ENCODE measurements around the gene KLF1. TPM values are rescaled to one million over a fixed set of nuclear protein-coding genes. Genes with fewer than 3 reads are reported as not detected.
"Not testable (repeated sequence)": the region's sequence is repeated elsewhere in the genome, so short reads cannot be mapped to it uniquely, and the experiment has no call there.

The KLF1 gene
- total RNA-seq, 1 donor, result not detected

DNA sequence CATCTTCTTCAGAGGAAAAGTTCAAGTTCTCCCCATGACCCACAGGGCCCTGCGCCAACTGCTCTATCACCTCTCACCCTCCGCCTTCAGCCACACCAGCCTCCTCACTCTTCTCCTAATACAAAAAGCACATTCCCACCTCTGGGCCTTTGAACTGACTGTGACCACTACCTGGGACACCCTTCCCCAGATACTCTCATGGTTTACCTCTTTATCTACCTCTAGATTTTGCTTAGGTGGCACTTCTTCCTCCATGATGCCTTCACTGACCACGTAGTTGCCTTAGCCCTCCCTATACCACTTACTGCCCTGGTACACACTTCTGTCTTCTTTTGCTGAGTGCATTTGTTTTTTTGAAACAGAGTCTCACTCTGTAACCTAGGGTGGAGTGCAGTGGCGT is 36.0 kb upstream of the KLF1 start:
- no peaks in the 10 kb centered on the region for H3K9me3 ChIP-seq (ENCODE audit: low read depth, low read length)
- DNase-seq (ENCODE audit: insufficient read length, low spot score, missing footprints), result peak; percentile 3
- H3K4me2 ChIP-seq (ENCODE audit: insufficient read depth, low read length), result no peak overlapping the region
- no peaks in the 10 kb centered on the region for H3K79me2 ChIP-seq (ENCODE audit: insufficient read depth, low read length)
- TF ChIP-seq, protein P1, sequence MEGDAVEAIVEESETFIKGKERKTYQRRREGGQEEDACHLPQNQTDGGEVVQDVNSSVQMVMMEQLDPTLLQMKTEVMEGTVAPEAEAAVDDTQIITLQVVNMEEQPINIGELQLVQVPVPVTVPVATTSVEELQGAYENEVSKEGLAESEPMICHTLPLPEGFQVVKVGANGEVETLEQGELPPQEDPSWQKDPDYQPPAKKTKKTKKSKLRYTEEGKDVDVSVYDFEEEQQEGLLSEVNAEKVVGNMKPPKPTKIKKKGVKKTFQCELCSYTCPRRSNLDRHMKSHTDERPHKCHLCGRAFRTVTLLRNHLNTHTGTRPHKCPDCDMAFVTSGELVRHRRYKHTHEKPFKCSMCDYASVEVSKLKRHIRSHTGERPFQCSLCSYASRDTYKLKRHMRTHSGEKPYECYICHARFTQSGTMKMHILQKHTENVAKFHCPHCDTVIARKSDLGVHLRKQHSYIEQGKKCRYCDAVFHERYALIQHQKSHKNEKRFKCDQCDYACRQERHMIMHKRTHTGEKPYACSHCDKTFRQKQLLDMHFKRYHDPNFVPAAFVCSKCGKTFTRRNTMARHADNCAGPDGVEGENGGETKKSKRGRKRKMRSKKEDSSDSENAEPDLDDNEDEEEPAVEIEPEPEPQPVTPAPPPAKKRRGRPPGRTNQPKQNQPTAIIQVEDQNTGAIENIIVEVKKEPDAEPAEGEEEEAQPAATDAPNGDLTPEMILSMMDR (IDR thresholded peaks at IDR 0.05; ENCODE audit: extremely low read depth, low read depth, low read length), result no peak
- H4K20me1 ChIP-seq (ENCODE audit: insufficient read depth, low read length), result no peaks in the 10 kb centered on the region
- H3K36me3 ChIP-seq (ENCODE audit: insufficient read depth, low read length), result peaks cover 42% of the 10 kb centered on the region
- peaks cover 3% of the 10 kb centered on the region for H3K4me1 ChIP-seq (ENCODE audit: insufficient read depth, low read length)
- no peak overlapping the region for H2AFZ ChIP-seq (ENCODE audit: low read length)
- no peak overlapping the region for H3K4me3 ChIP-seq (ENCODE audit: insufficient read depth, low read length)
- no peak overlapping the region for H3K27ac ChIP-seq (ENCODE audit: low read depth, low read length)
- H3K27me3 ChIP-seq (ENCODE audit: insufficient read depth, low read length), result no peaks in the 10 kb centered on the region

DNA sequence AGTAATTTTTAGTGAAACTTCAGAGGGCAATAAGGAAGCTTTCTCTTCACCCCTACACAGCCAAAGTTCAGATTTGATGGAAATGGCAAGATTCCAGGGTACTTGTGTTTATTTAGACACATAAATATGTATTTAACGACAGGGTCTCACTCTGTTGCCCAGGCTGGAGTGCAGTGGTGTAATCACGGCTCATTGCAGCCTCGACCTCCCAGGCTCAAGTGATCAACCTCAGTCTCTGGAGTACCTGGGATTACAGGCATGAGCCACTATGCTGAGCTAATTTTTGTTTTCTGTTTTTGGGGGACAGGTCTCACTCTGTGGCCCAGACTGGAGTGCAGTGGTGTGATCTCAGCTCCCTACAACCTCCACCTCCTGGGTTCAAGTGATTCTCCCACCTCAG is 34.0 kb upstream of the KLF1 start:
- DNase-seq (ENCODE audit: insufficient read length, low spot score, missing footprints), result peak; percentile 15
- no peak overlapping the region for H2AFZ ChIP-seq (ENCODE audit: low read length)
- no peaks in the 10 kb centered on the region for H3K9me3 ChIP-seq (ENCODE audit: low read depth, low read length)
- H4K20me1 ChIP-seq (ENCODE audit: insufficient read depth, low read length), result no peaks in the 10 kb centered on the region
- H3K4me2 ChIP-seq (ENCODE audit: insufficient read depth, low read length), result no peak overlapping the region
- H3K79me2 ChIP-seq (ENCODE audit: insufficient read depth, low read length), result no peaks in the 10 kb centered on the region
- peaks cover 3% of the 10 kb centered on the region for H3K4me1 ChIP-seq (ENCODE audit: insufficient read depth, low read length)
- peaks cover 34% of the 10 kb centered on the region for H3K36me3 ChIP-seq (ENCODE audit: insufficient read depth, low read length)
- H3K27ac ChIP-seq (ENCODE audit: low read depth, low read length), result no peak overlapping the region
- TF ChIP-seq, protein P1 (IDR thresholded peaks at IDR 0.05; ENCODE audit: extremely low read depth, low read depth, low read length), result no peak
- no peak overlapping the region for H3K4me3 ChIP-seq (ENCODE audit: insufficient read depth, low read length)
- no peaks in the 10 kb centered on the region for H3K27me3 ChIP-seq (ENCODE audit: insufficient read depth, low read length)

GRCh38 chr19:12918253-12918652 is 31.3 kb upstream of the KLF1 start:
- no peak overlapping the region for H3K4me2 ChIP-seq (ENCODE audit: insufficient read depth, low read length)
- no peak overlapping the region for H3K27ac ChIP-seq (ENCODE audit: low read depth, low read length)
- H4K20me1 ChIP-seq (ENCODE audit: insufficient read depth, low read length), result no peaks in the 10 kb centered on the region
- peak; percentile 83 for DNase-seq (ENCODE audit: insufficient read length, low spot score, missing footprints)
- H3K4me3 ChIP-seq (ENCODE audit: insufficient read depth, low read length), result no peak overlapping the region
- H3K27me3 ChIP-seq (ENCODE audit: insufficient read depth, low read length), result peaks cover 2% of the 10 kb centered on the region
- H3K79me2 ChIP-seq (ENCODE audit: insufficient read depth, low read length), result no peaks in the 10 kb centered on the region
- TF ChIP-seq, protein P1 (IDR thresholded peaks at IDR 0.05; ENCODE audit: extremely low read depth, low read depth, low read length), result no peak
- no peak overlapping the region for H2AFZ ChIP-seq (ENCODE audit: low read length)
- H3K36me3 ChIP-seq (ENCODE audit: insufficient read depth, low read length), result peaks cover 10% of the 10 kb centered on the region
- H3K9me3 ChIP-seq (ENCODE audit: low read depth, low read length), result no peaks in the 10 kb centered on the region
- peaks cover 11% of the 10 kb centered on the region for H3K4me1 ChIP-seq (ENCODE audit: insufficient read depth, low read length)

DNA sequence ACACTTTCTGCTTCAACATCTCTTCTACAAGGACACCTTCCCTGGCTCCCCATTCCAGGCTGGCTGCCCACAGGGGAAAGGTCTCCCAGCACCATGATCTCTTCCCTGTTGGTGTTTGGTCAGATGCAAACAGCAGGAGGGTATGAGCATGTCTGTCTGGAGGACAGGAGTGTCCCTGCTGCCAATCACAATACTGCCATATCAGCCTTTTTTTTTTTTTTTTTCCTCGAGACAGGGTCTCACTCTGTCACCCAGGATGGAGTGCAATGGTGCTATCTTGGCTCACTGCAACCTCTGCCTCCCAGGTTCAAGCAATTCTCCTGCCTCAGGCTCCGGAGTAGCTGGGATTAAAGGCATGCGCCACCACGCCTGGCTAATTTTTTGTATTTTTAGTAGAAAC is 28.9 kb upstream of the KLF1 start:
- H3K79me2 ChIP-seq (ENCODE audit: insufficient read depth, low read length); H4K20me1 ChIP-seq (ENCODE audit: insufficient read depth, low read length); H3K9me3 ChIP-seq (ENCODE audit: low read depth, low read length); H3K4me3 ChIP-seq (ENCODE audit: insufficient read depth, low read length); H3K36me3 ChIP-seq (ENCODE audit: insufficient read depth, low read length); H3K27me3 ChIP-seq (ENCODE audit: insufficient read depth, low read length); H3K27ac ChIP-seq (ENCODE audit: low read depth, low read length); H2AFZ ChIP-seq (ENCODE audit: low read length); H3K4me2 ChIP-seq (ENCODE audit: insufficient read depth, low read length): not testable (repeated sequence)
- peaks cover 20% of the 10 kb centered on the region for H3K4me1 ChIP-seq (ENCODE audit: insufficient read depth, low read length)
- peak; percentile 44 for DNase-seq (ENCODE audit: insufficient read length, low spot score, missing footprints)
